IPS DF 4.7 (cell line): ENCODE data around the gene RNF213.
"Not testable (repeated sequence)": the region's sequence is repeated elsewhere in the genome, so short reads cannot be mapped to it uniquely, and the experiment has no call there.

Experiments
- DNase-seq: peaks from one replicate; pipeline ENCODE4 v3.0.0-alpha.2; 2013; ENCODE audit warnings: low spot score; ENCODE audit errors: extremely low read depth

RNF213 gene

GRCh38 chr17:80388175-80388574 lies 127.5 kb downstream of the RNF213 start:
- no peak for DNase-seq

GRCh38 chr17:80388601-80389000 lies 127.9 kb downstream of the RNF213 start:
- DNase-seq, result no peak

- no peak for DNase-seq
These were observed 128.7 kb downstream of the RNF213 start for GRCh38 chr17:80389011-80389995.

- DNase-seq, result no peak
These were observed 132.7 kb downstream of the RNF213 start for GRCh38 chr17:80393241-80393890.

- no peak for DNase-seq
These were observed 133.3 kb downstream of the RNF213 start for GRCh38 chr17:80393961-80394360.

GRCh38 chr17:80394629-80395216 lies 134.1 kb downstream of the RNF213 start:
- DNase-seq, result no peak

GRCh38 chr17:80395402-80396151 lies 134.9 kb downstream of the RNF213 start:
- no peak for DNase-seq

GRCh38 chr17:80396157-80397033 lies 135.7 kb downstream of the RNF213 start:
- no peak for DNase-seq

- DNase-seq, result no peak
These were observed 136.4 kb downstream of the RNF213 start for GRCh38 chr17:80397034-80397387.

GRCh38 chr17:80397686-80398085 lies 137.0 kb downstream of the RNF213 start:
- DNase-seq, result no peak

- DNase-seq, result not testable (repeated sequence)
These were observed 140.4 kb downstream of the RNF213 start for GRCh38 chr17:80401086-80401485.

GRCh38 chr17:80402102-80402501 lies 141.4 kb downstream of the RNF213 start:
- DNase-seq, result not testable (repeated sequence)

GRCh38 chr17:80402959-80403358 lies 142.3 kb downstream of the RNF213 start:
- DNase-seq, result no peak

- DNase-seq, result no peak
These were observed 145.5 kb downstream of the RNF213 start for GRCh38 chr17:80406146-80406545.

GRCh38 chr17:80407917-80408316 lies 147.3 kb downstream of the RNF213 start:
- DNase-seq, result not testable (repeated sequence)

- DNase-seq, result no peak
These were observed 148.2 kb downstream of the RNF213 start for GRCh38 chr17:80408872-80409271.

- DNase-seq, result no peak
These were observed 149.0 kb downstream of the RNF213 start for GRCh38 chr17:80409626-80410025.

GRCh38 chr17:80410441-80411087 lies 149.9 kb downstream of the RNF213 start:
- not testable (repeated sequence) for DNase-seq

- no peak for DNase-seq
These were observed 153.3 kb downstream of the RNF213 start for GRCh38 chr17:80413771-80414507.
